ENCODE data around the gene DRD4.

- TF ChIP-seq CTCF (IDR thresholded peaks at IDR 0.05) = no peak
- no peak for TF ChIP-seq EZH2 (IDR thresholded peaks at IDR 0.05; ENCODE audit: borderline replicate concordance, insufficient read depth, low read depth, low read length, poor library complexity, severe bottlenecking)
Measured at GRCh38 chr11:656426-656825, 19.4 kb downstream of the DRD4 start.

All from B cell (primary cell).